HAP-1 (cell line): Measurements from ENCODE around the gene SLC24A3.

Source experiments
- DNase-seq, 2 experiments: peaks; one replicate each; pipeline ENCODE4 v3.0.0-alpha.2; 2016 to 2020; ENCODE audit warnings: low spot score in 2 of 2
- H3K27me3 ChIP-seq: fragments of 250-450 bp; sonication (Bioruptor Pico); 2 replicates; pipeline ENCODE4 v1.5.1; 2020; ENCODE audit warnings: low read depth, mild to moderate bottlenecking, moderate library complexity
- H3K36me3 ChIP-seq: fragments of 250-450 bp; sonication (Bioruptor Pico); replicated peaks from 2 replicates; pipeline ENCODE4 v1.5.1; 2020; ENCODE audit warnings: mild to moderate bottlenecking
- H3K4me1 ChIP-seq: fragments of 250-450 bp; sonication (Bioruptor Pico); 2 replicates; pipeline ENCODE4 v1.5.1; 2020; ENCODE audit warnings: mild to moderate bottlenecking
- H3K4me3 ChIP-seq: fragments of 250-450 bp; sonication (Bioruptor Pico); 2 replicates; pipeline ENCODE4 v1.5.1; 2020; ENCODE audit warnings: mild to moderate bottlenecking, moderate library complexity
- H3K9me3 ChIP-seq: fragments of 250-450 bp; sonication (Bioruptor Pico); 2 replicates; pipeline ENCODE4 v1.5.1; 2020; ENCODE audit warnings: mild to moderate bottlenecking, moderate library complexity
- in situ Hi-C: fragments of 300-500 bp; cut with MboI; formaldehyde crosslinking; loops from 3 replicates; pipeline ENCODE4 v1.14.3; 2020; ENCODE audit warnings: low sequenced_read_pairs, inconsistent platforms, mixed read lengths

Gene SLC24A3

GRCh38 chr20:19370076-19371075 is 157.9 kb downstream of the SLC24A3 start:
- DNase-seq = no peak
- Histone ChIP-seq H3K9me3 (no peaks in the 10 kb centered on the region), H3K27me3 (no peaks in the 10 kb centered on the region), H3K36me3 (no peaks in the 10 kb centered on the region), H3K4me1 (no peaks in the 10 kb centered on the region), H3K4me3 (no peak overlapping the region)
- in situ Hi-C loops = no loop called here

- no peak for DNase-seq
- in situ Hi-C loops = no loop called here
- no peak overlapping the region for H3K4me3 ChIP-seq
- H3K4me1 ChIP-seq = no peaks in the 10 kb centered on the region
- H3K36me3 ChIP-seq = no peaks in the 10 kb centered on the region
- H3K27me3 ChIP-seq = no peaks in the 10 kb centered on the region
- no peaks in the 10 kb centered on the region for H3K9me3 ChIP-seq
These were observed 158.7 kb downstream of the SLC24A3 start for GRCh38 chr20:19371112-19371511.

GRCh38 chr20:19374216-19374615 is 161.8 kb downstream of the SLC24A3 start:
- Histone ChIP-seq H3K36me3 (no peaks in the 10 kb centered on the region), H3K4me3 (no peak overlapping the region), H3K4me1 (no peaks in the 10 kb centered on the region), H3K9me3 (no peaks in the 10 kb centered on the region), H3K27me3 (no peaks in the 10 kb centered on the region)
- DNase-seq = no peak
- in situ Hi-C loops = no loop called here

- H3K36me3 ChIP-seq = no peaks in the 10 kb centered on the region
- no peak overlapping the region for H3K4me3 ChIP-seq
- in situ Hi-C loops = no loop called here
- H3K4me1 ChIP-seq = no peaks in the 10 kb centered on the region
- H3K27me3 ChIP-seq = no peaks in the 10 kb centered on the region
- H3K9me3 ChIP-seq = no peaks in the 10 kb centered on the region
- DNase-seq = no peak
These were observed 163.0 kb downstream of the SLC24A3 start for GRCh38 chr20:19375395-19375794.

- in situ Hi-C loops = no loop called here
- Histone ChIP-seq H3K27me3 (no peaks in the 10 kb centered on the region), H3K4me3 (no peak overlapping the region), H3K9me3 (no peaks in the 10 kb centered on the region), H3K4me1 (no peaks in the 10 kb centered on the region), H3K36me3 (no peaks in the 10 kb centered on the region)
- DNase-seq = no peak
These were observed 163.4 kb downstream of the SLC24A3 start for GRCh38 chr20:19375801-19376200.

GRCh38 chr20:19376451-19377229 is 164.2 kb downstream of the SLC24A3 start:
- no peak overlapping the region for H3K4me3 ChIP-seq

GRCh38 chr20:19378058-19378457 is 165.6 kb downstream of the SLC24A3 start:
- Histone ChIP-seq H3K4me3 (no peak overlapping the region), H3K27me3 (no peaks in the 10 kb centered on the region), H3K4me1 (no peaks in the 10 kb centered on the region), H3K36me3 (no peaks in the 10 kb centered on the region), H3K9me3 (no peaks in the 10 kb centered on the region; the same call in 1 of the 2 replicates)
- DNase-seq = no peak
- in situ Hi-C loops = no loop called here

More at GRCh38 chr20:19376451-19377229, 164.2 kb downstream of the SLC24A3 start:
- no peak for DNase-seq
- H3K9me3 ChIP-seq = no peaks in the 10 kb centered on the region
- no peaks in the 10 kb centered on the region for H3K36me3 ChIP-seq
- H3K27me3 ChIP-seq = no peaks in the 10 kb centered on the region
- no peaks in the 10 kb centered on the region for H3K4me1 ChIP-seq
- in situ Hi-C loops = no loop called here

GRCh38 chr20:19380211-19380610 is 167.8 kb downstream of the SLC24A3 start:
- DNase-seq = no peak
- in situ Hi-C loops = no loop called here
- H3K9me3 ChIP-seq = no peaks in the 10 kb centered on the region; the same call in 1 of the 2 replicates
- no peak overlapping the region for H3K4me3 ChIP-seq
- no peaks in the 10 kb centered on the region for H3K4me1 ChIP-seq
- no peaks in the 10 kb centered on the region for H3K27me3 ChIP-seq
- H3K36me3 ChIP-seq = no peaks in the 10 kb centered on the region

- DNase-seq = no peak
- no peaks in the 10 kb centered on the region; the same call in 1 of the 2 replicates for H3K9me3 ChIP-seq
- no peak overlapping the region for H3K4me3 ChIP-seq
- no peaks in the 10 kb centered on the region for H3K4me1 ChIP-seq
- in situ Hi-C loops = no loop called here
- H3K36me3 ChIP-seq = no peaks in the 10 kb centered on the region
- H3K27me3 ChIP-seq = no peaks in the 10 kb centered on the region
These were observed 169.5 kb downstream of the SLC24A3 start for GRCh38 chr20:19381947-19382346.

- no peaks in the 10 kb centered on the region for H3K27me3 ChIP-seq
- DNase-seq = no peak
- no peaks in the 10 kb centered on the region for H3K4me1 ChIP-seq
- no peak overlapping the region for H3K4me3 ChIP-seq
- in situ Hi-C loops = no loop called here
- H3K36me3 ChIP-seq = no peaks in the 10 kb centered on the region
- H3K9me3 ChIP-seq = no peaks in the 10 kb centered on the region; the same call in 1 of the 2 replicates
These were observed 170.2 kb downstream of the SLC24A3 start for GRCh38 chr20:19382386-19383340.

- Histone ChIP-seq H3K9me3 (no peaks in the 10 kb centered on the region; the same call in 1 of the 2 replicates), H3K36me3 (no peaks in the 10 kb centered on the region), H3K27me3 (no peaks in the 10 kb centered on the region), H3K4me1 (no peaks in the 10 kb centered on the region), H3K4me3 (no peak overlapping the region)
- DNase-seq = no peak
- in situ Hi-C loops = no loop called here
These were observed 172.5 kb downstream of the SLC24A3 start for GRCh38 chr20:19384940-19385339.

- in situ Hi-C loops = no loop called here
- H3K27me3 ChIP-seq = no peaks in the 10 kb centered on the region
- no peaks in the 10 kb centered on the region for H3K4me1 ChIP-seq
- no peak overlapping the region for H3K4me3 ChIP-seq
- no peak for DNase-seq
- H3K36me3 ChIP-seq = no peaks in the 10 kb centered on the region
- H3K9me3 ChIP-seq = no peaks in the 10 kb centered on the region
These were observed 174.8 kb downstream of the SLC24A3 start for GRCh38 chr20:19387251-19387650.
